ENCODE results near the gene RIMBP2. TPM values are rescaled to one million over a fixed set of nuclear protein-coding genes. Genes with fewer than 3 reads are reported as not detected.

Gene RIMBP2
- total RNA-seq, 2 experiments from 2014 or later, result not detected

GRCh38 chr12:130514149-130514551 lies 201.9 kb downstream of the RIMBP2 start:
- ChIA-PET POLR2A (no interaction called here), CTCF (no interaction called here)
- DNase-seq (no peak), ATAC-seq (ENCODE audit: poor library complexity) (no peak)
- Histone ChIP-seq H3K4me3 (ENCODE audit: low read length) (no peak overlapping the region), H3K36me3 (ENCODE audit: insufficient read depth, low read length) (no peaks in the 10 kb centered on the region), H3K27me3 (ENCODE audit: control insufficient read depth in 1 of 2, insufficient read depth in 2 of 2, low read length in 2 of 2) (no peaks in the 10 kb centered on the region), H3K27ac (ENCODE audit: low read depth in 1 of 2, low read length in 2 of 2) (no peak overlapping the region), H3K9me3 (ENCODE audit: control insufficient read depth in 1 of 2, insufficient read depth in 1 of 2, low read length in 2 of 2) (peaks cover 5 to 25% of the 10 kb centered on the region in 2 experiments), H3K4me1 (ENCODE audit: insufficient read depth, low read length) (no peaks in the 10 kb centered on the region)
- Mint-ChIP-seq H3K27me3 (peaks cover under 1% of the 10 kb centered on the region), H3K9me3 (peaks cover 2% of the 10 kb centered on the region), H3K4me3 (no peak overlapping the region), H3K36me3 (ENCODE audit: low read depth) (no peaks in the 10 kb centered on the region), H3K27ac (no peak overlapping the region), H3K4me1 (ENCODE audit: low read depth) (no peaks in the 10 kb centered on the region)
- TF ChIP-seq, protein P1, sequence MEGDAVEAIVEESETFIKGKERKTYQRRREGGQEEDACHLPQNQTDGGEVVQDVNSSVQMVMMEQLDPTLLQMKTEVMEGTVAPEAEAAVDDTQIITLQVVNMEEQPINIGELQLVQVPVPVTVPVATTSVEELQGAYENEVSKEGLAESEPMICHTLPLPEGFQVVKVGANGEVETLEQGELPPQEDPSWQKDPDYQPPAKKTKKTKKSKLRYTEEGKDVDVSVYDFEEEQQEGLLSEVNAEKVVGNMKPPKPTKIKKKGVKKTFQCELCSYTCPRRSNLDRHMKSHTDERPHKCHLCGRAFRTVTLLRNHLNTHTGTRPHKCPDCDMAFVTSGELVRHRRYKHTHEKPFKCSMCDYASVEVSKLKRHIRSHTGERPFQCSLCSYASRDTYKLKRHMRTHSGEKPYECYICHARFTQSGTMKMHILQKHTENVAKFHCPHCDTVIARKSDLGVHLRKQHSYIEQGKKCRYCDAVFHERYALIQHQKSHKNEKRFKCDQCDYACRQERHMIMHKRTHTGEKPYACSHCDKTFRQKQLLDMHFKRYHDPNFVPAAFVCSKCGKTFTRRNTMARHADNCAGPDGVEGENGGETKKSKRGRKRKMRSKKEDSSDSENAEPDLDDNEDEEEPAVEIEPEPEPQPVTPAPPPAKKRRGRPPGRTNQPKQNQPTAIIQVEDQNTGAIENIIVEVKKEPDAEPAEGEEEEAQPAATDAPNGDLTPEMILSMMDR (IDR thresholded peaks at IDR 0.05), result no peak
- intact Hi-C loops (cut with DNase I, micrococcal nuclease), result no loop called here

- Histone ChIP-seq H3K27ac (ENCODE audit: low read depth in 1 of 2, low read length in 2 of 2) (no peak overlapping the region), H3K4me1 (ENCODE audit: insufficient read depth, low read length) (no peaks in the 10 kb centered on the region), H3K9me3 (ENCODE audit: control insufficient read depth in 1 of 2, insufficient read depth in 1 of 2, low read length in 2 of 2) (peaks cover 3 to 25% of the 10 kb centered on the region in 2 experiments), H3K27me3 (ENCODE audit: control insufficient read depth in 1 of 2, insufficient read depth in 2 of 2, low read length in 2 of 2) (no peaks in the 10 kb centered on the region), H3K4me3 (ENCODE audit: low read length) (no peak overlapping the region), H3K36me3 (ENCODE audit: insufficient read depth, low read length) (no peaks in the 10 kb centered on the region)
- intact Hi-C loops (cut with DNase I, micrococcal nuclease), result no loop called here
- Mint-ChIP-seq H3K4me1 (ENCODE audit: low read depth) (no peaks in the 10 kb centered on the region), H3K9me3 (peaks cover 2% of the 10 kb centered on the region), H3K27me3 (no peaks in the 10 kb centered on the region), H3K36me3 (ENCODE audit: low read depth) (no peaks in the 10 kb centered on the region), H3K4me3 (no peak overlapping the region), H3K27ac (no peak overlapping the region)
- ATAC-seq (ENCODE audit: poor library complexity) (no peak), DNase-seq (no peak)
- ChIA-PET POLR2A (no interaction called here), CTCF (no interaction called here)
- TF ChIP-seq, protein P1 (IDR thresholded peaks at IDR 0.05), result no peak
These were observed 202.5 kb downstream of the RIMBP2 start for GRCh38 chr12:130513556-130513955.

- intact Hi-C loops (cut with DNase I, micrococcal nuclease), result no loop called here
- CTCF ChIA-PET, result no interaction called here
- Mint-ChIP-seq H3K4me3 (no peak overlapping the region), H3K36me3 (ENCODE audit: low read depth) (no peaks in the 10 kb centered on the region), H3K4me1 (ENCODE audit: low read depth) (no peaks in the 10 kb centered on the region), H3K9me3 (peaks cover 2% of the 10 kb centered on the region), H3K27me3 (no peaks in the 10 kb centered on the region), H3K27ac (no peak overlapping the region)
- no peaks in the 10 kb centered on the region for H3K27me3 ChIP-seq (ENCODE audit: control insufficient read depth in 1 of 2, insufficient read depth in 2 of 2, low read length in 2 of 2)
- no peaks in the 10 kb centered on the region for H3K36me3 ChIP-seq (ENCODE audit: insufficient read depth, low read length)
- TF ChIP-seq, protein P1 (IDR thresholded peaks at IDR 0.05), result no peak
- H3K27ac ChIP-seq (ENCODE audit: low read depth in 1 of 2, low read length in 2 of 2), result no peak overlapping the region
- ATAC-seq (ENCODE audit: poor library complexity) (no peak), DNase-seq (no peak)
- POLR2A ChIA-PET, result no interaction called here
- H3K9me3 ChIP-seq (ENCODE audit: control insufficient read depth in 1 of 2, insufficient read depth in 1 of 2, low read length in 2 of 2), result peaks cover 0 to 28% of the 10 kb centered on the region in 2 experiments
- no peak overlapping the region for H3K4me3 ChIP-seq (ENCODE audit: low read length)
- no peaks in the 10 kb centered on the region for H3K4me1 ChIP-seq (ENCODE audit: insufficient read depth, low read length)
These were observed 204.8 kb downstream of the RIMBP2 start for GRCh38 chr12:130511285-130511684.
